Upper lobe of left lung (tissue), 6 donors: ENCODE data around the gene SOX5. TPM values are rescaled to one million over a fixed set of nuclear protein-coding genes. Genes with fewer than 3 reads are reported as not detected.
"Not testable (repeated sequence)": the region's sequence is repeated elsewhere in the genome, so short reads cannot be mapped to it uniquely, and the experiment has no call there.

Source experiments
- ATAC-seq, 2 donors: fragments of 200-7000 bp; cut with Tn5 transposase; one replicate each; pipeline ENCODE4 v1.9.1; 2022; ENCODE audit warnings: mild to moderate bottlenecking in 2 of 2, moderate library complexity in 2 of 2; ENCODE audit not compliant: low FRiP score in 2 of 2
- DNase-seq, 2 donors: peaks; one replicate each; pipeline ENCODE4 v3.0.0-alpha.2; 2019 to 2020
- H3K27ac ChIP-seq, 4 donors: fragments of 200-600 bp; sonication (generic); one replicate each; pipeline ENCODE4 v1.5.1; 2016 to 2019
- H3K27me3 ChIP-seq, 4 donors: fragments of 200-600 bp; sonication (generic); one replicate each; pipeline ENCODE4 v1.5.1; 2017 to 2019
- H3K36me3 ChIP-seq, 4 donors: fragments of 200-600 bp; sonication (generic); one replicate each; pipeline ENCODE4 v1.5.1; 2016 to 2019
- H3K4me1 ChIP-seq, 4 donors: fragments of 200-600 bp; sonication (generic); one replicate each; pipeline ENCODE4 v1.5.1; 2018 to 2019
- H3K4me3 ChIP-seq, 4 donors: fragments of 200-600 bp; sonication (generic); one replicate each; pipeline ENCODE4 v1.5.1; 2017 to 2019; ENCODE audit warnings: mild to moderate bottlenecking in 2 of 4, moderate library complexity in 1 of 4
- H3K9me3 ChIP-seq, 4 donors: fragments of 200-600 bp; sonication (generic); one replicate each; pipeline ENCODE4 v1.5.1; 2018 to 2019
- EP300 ChIP-seq, 4 donors: sonication (generic); formaldehyde crosslinking; IDR thresholded peaks; one replicate each; pipeline ENCODE4 v1.5.1; 2017; ENCODE audit warnings: antibody characterized with exemption in 4 of 4, control low read depth in 2 of 4
- POLR2A ChIP-seq, 4 donors: fragments of 450-650 bp; IDR thresholded peaks; one replicate each; pipeline ENCODE4 v1.5.1; 2016 to 2017; ENCODE audit warnings: antibody characterized with exemption in 4 of 4, mild to moderate bottlenecking in 2 of 4
- POLR2AphosphoS5 ChIP-seq, 2 donors: sonication (generic); formaldehyde crosslinking; IDR thresholded peaks; one replicate each; pipeline ENCODE4 v1.5.1; 2017; ENCODE audit warnings: antibody characterized with exemption in 2 of 2
- WGBS, 2 donors: methylation state at CpG; one replicate each; pipeline ENCODE4 v1.1.5; 2017 to 2018; 5-methylcytosine and 5-hydroxymethylcytosine counted together
- total RNA-seq, 6 donors: library from RNA; depleted of rRNA in 4 of 6; stranded (reverse); fragments of >200 nt in 4 of 6; gene quantifications; one replicate each; pipeline versions ENCODE4 v1.1.0 to v1.2.1, GENCODE V29; 2016 to 2021
- TF ChIP-seq, protein P1 (sequence below), 6 experiments: fragments of 450-650 bp in 4 of 6; fragments of 200-600 bp in 2 of 6; sonication (generic) in 2 of 6; IDR thresholded peaks; one replicate each; pipeline ENCODE4 v1.5.1; 2016 to 2019; ENCODE audit warnings: antibody characterized with exemption in 6 of 6
- donor health status: DM: no; HTN: no; CAD: no; lungs with moderate emphysema.
- donor health status: DM: no; HTN: yes; CAD: no; lungs with severe emphysema.

Gene SOX5
- total RNA-seq, 6 donors from 2014 or later, result 9.6 to 31.4 (median 14.5) TPM

DNA sequence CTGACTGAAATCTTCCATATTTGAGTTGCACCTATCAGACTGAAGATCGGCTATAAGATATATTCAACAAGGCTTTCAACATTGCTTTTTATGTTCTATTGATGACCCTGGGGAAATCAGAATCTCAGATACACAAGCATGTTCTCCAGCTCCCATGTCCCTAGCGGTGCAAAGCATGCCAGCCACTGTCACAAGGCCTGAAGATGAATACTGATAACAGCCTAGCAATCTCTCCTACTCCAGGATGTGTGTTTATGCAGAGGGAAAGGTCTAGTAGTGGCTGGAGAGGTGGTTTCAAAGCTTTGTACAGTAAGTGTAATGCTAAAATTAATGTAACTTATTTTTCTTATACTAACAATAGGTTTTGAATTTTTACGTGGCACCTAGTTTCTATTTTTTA, 64.6 kb downstream of the SOX5 start:
- Histone ChIP-seq H3K36me3 (no peaks in the 10 kb centered on the region), H3K27me3 (no peaks in the 10 kb centered on the region), H3K9me3 (no peaks in the 10 kb centered on the region), H3K4me3 (no peak overlapping the region), H3K4me1 (no peaks in the 10 kb centered on the region), H3K27ac (no peak overlapping the region)
- TF ChIP-seq, protein P1, sequence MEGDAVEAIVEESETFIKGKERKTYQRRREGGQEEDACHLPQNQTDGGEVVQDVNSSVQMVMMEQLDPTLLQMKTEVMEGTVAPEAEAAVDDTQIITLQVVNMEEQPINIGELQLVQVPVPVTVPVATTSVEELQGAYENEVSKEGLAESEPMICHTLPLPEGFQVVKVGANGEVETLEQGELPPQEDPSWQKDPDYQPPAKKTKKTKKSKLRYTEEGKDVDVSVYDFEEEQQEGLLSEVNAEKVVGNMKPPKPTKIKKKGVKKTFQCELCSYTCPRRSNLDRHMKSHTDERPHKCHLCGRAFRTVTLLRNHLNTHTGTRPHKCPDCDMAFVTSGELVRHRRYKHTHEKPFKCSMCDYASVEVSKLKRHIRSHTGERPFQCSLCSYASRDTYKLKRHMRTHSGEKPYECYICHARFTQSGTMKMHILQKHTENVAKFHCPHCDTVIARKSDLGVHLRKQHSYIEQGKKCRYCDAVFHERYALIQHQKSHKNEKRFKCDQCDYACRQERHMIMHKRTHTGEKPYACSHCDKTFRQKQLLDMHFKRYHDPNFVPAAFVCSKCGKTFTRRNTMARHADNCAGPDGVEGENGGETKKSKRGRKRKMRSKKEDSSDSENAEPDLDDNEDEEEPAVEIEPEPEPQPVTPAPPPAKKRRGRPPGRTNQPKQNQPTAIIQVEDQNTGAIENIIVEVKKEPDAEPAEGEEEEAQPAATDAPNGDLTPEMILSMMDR (IDR thresholded peaks at IDR 0.05), result no peak
- TF ChIP-seq POLR2AphosphoS5 (IDR thresholded peaks at IDR 0.05), result no peak
- no peak for TF ChIP-seq EP300 (IDR thresholded peaks at IDR 0.05)
- TF ChIP-seq POLR2A (IDR thresholded peaks at IDR 0.05), result no peak
- WGBS, 2 donors, result 92 to 93% methylated on average over 3 of the region's 3 CpGs
- no peak for DNase-seq
- ATAC-seq, result no peak

DNA sequence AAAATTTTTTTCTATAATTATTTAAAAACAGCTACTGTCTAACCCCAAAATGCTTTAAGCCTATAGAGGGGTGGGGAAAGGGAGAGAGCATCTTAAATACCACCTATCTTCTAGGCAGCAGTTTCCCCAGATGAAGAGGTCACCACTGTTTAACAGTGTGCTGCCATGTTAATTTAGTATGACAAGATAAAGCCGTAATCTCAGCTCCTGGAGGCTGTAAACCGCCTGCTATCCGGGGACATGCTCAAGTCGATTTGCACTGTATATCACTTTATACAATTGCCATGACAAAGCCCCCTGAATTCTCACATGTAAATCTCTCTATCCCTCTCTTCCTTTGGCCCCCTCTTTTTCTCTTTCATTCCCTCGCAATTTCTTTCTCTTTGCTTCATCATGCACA, 68.5 kb downstream of the SOX5 start:
- Histone ChIP-seq H3K36me3 (no peaks in the 10 kb centered on the region), H3K27me3 (no peaks in the 10 kb centered on the region), H3K9me3 (peaks cover 0 to 4% (median 0%) of the 10 kb centered on the region in 4 donors), H3K4me1 (no peaks in the 10 kb centered on the region), H3K27ac (no peak overlapping the region), H3K4me3 (no peak overlapping the region)
- DNase-seq (no peak), ATAC-seq (no peak)
- WGBS, 2 donors, result 68 to 74% methylated on average over 5 of the region's 5 CpGs
- TF ChIP-seq EP300 (IDR thresholded peaks at IDR 0.05), result no peak
- TF ChIP-seq, protein P1 (IDR thresholded peaks at IDR 0.05), result no peak
- no peak for TF ChIP-seq POLR2A (IDR thresholded peaks at IDR 0.05)
- no peak for TF ChIP-seq POLR2AphosphoS5 (IDR thresholded peaks at IDR 0.05)

DNA sequence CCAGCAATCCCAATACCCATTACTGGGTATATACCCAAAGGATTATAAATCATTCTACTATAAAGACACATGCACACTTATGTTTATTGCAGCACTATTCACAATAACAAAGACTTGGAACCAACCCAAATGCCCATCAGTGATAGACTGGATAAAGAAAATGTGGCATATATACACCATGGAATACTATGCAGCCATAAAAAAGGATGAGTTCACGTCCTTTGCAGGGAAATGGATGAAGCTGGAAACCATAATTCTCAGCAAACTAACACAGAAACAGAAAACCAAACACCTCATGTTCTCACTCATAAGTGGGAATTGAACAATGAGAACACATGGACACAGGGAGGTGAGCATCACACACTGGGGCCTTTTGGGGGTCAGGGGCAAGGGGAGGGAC, 72.9 kb downstream of the SOX5 start:
- DNase-seq, H3K36me3 ChIP-seq, ATAC-seq, H3K27me3 ChIP-seq, H3K9me3 ChIP-seq, H3K4me1 ChIP-seq, H3K4me3 ChIP-seq, H3K27ac ChIP-seq: not testable (repeated sequence)
- WGBS, 2 donors, result 75 to 92% methylated on average over 1 of the region's 1 CpG

DNA sequence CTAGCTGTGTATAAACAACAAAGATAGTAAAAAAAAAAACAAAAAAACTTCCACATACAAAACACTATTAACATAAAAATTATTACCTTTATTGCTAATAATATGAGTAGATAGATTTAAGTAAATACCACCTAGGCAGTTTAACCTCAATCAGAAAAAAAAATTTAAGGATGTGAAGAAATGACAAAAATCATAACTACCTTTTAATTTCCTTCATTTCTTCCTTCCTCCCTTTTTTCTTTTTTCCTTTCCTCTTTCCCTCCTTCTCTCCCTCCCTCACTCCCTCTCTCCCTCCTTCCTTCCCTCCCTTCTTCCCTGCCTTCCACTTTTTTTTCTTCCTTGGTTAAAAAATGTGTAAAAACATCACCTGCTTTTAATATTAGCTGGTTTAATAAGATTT, 81.7 kb downstream of the SOX5 start:
- Histone ChIP-seq H3K36me3 (no peaks in the 10 kb centered on the region), H3K27ac (no peak overlapping the region), H3K4me3 (no peak overlapping the region), H3K27me3 (no peaks in the 10 kb centered on the region), H3K9me3 (no peaks in the 10 kb centered on the region), H3K4me1 (no peaks in the 10 kb centered on the region)
- no peak for ATAC-seq
- TF ChIP-seq, protein P1 (IDR thresholded peaks at IDR 0.05), result no peak
- TF ChIP-seq EP300 (IDR thresholded peaks at IDR 0.05) (no peak), POLR2A (IDR thresholded peaks at IDR 0.05) (no peak), POLR2AphosphoS5 (IDR thresholded peaks at IDR 0.05) (no peak)
- no peak for DNase-seq

DNA sequence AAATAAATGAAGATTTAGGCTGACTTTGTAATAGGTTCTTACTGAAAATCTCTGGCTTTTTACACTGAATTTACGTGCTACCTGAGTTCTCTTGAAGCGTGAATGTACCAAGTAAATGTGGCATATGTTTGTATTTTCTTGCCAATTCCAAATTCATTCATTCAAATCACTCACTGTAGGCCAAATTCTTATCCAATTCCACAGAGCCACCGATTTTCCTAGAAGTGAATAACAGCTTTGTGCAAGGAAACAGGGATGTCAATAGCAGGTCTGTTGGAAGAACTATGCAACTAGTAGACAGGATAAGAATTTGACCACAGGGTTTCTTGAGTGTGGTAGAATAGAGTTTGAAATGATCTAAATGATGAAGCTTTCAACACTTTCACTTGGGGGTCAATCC, 86.8 kb downstream of the SOX5 start:
- Histone ChIP-seq H3K36me3 (no peaks in the 10 kb centered on the region), H3K9me3 (peaks cover 0 to 6% (median 0%) of the 10 kb centered on the region in 4 donors), H3K27ac (no peak overlapping the region), H3K4me1 (no peaks in the 10 kb centered on the region), H3K27me3 (no peaks in the 10 kb centered on the region), H3K4me3 (no peak overlapping the region)
- DNase-seq (no peak), ATAC-seq (no peak)
- TF ChIP-seq POLR2AphosphoS5 (IDR thresholded peaks at IDR 0.05) (no peak), POLR2A (IDR thresholded peaks at IDR 0.05) (no peak), EP300 (IDR thresholded peaks at IDR 0.05) (no peak)
- TF ChIP-seq, protein P1 (IDR thresholded peaks at IDR 0.05), result no peak
- WGBS, 2 donors, result 88 to 90% methylated on average over 3 of the region's 3 CpGs
